Fibroblast of lung (primary cell): ENCODE results near the gene RUVBL2. TPM values are rescaled to one million over a fixed set of nuclear protein-coding genes. Genes with fewer than 3 reads are reported as not detected.
"Not testable (repeated sequence)": the region's sequence is repeated elsewhere in the genome, so short reads cannot be mapped to it uniquely, and the experiment has no call there.

Experiments used
- DNase-seq, 2 donors: peaks; one replicate each; pipeline versions ENCODE4 v3.0.0 to v3.0.0-alpha.2; 2010; ENCODE audit warnings: low read depth in 2 of 2
- H2AFZ ChIP-seq: 2 replicates; pipeline ENCODE4 v1.5.1; 2012; ENCODE audit warnings: low read length, control low read depth, inconsistent platforms
- H3K27ac ChIP-seq: 2 replicates; pipeline ENCODE4 v1.5.1; 2011; ENCODE audit warnings: low read length, control low read depth; ENCODE audit not compliant: insufficient read depth
- H3K27me3 ChIP-seq: 2 replicates; pipeline ENCODE4 v1.5.1; 2011; ENCODE audit warnings: mild to moderate bottlenecking, low read length; ENCODE audit not compliant: control insufficient read depth, insufficient read depth
- H3K36me3 ChIP-seq: 2 replicates; pipeline ENCODE4 v1.5.1; 2011; ENCODE audit warnings: low read length; ENCODE audit not compliant: control insufficient read depth, insufficient read depth
- H3K4me1 ChIP-seq: 2 replicates; pipeline ENCODE4 v1.5.1; 2011; ENCODE audit warnings: low read length; ENCODE audit not compliant: control insufficient read depth, insufficient read depth; ENCODE audit errors: extremely low read depth
- H3K4me2 ChIP-seq: 2 replicates; pipeline ENCODE4 v1.5.1; 2011; ENCODE audit warnings: low read length, control low read depth; ENCODE audit not compliant: insufficient read depth; ENCODE audit errors: extremely low read depth
- H3K4me3 ChIP-seq, 4 experiments: fragments of 200-600 bp in 1 of 4; sonication (generic) in 1 of 4; replicated peaks in 1 of 4; 2 replicates each; pipeline ENCODE4 v1.5.1; 2011 to 2016; ENCODE audit warnings: low read length in 4 of 4, low read depth in 3 of 4, mild to moderate bottlenecking in 3 of 4, control low read depth in 2 of 4, inconsistent platforms in 1 of 4, mixed read lengths in 1 of 4; ENCODE audit not compliant: insufficient read depth in 1 of 4; ENCODE audit errors: control extremely low read depth in 1 of 4
- H3K79me2 ChIP-seq: 2 replicates; pipeline ENCODE4 v1.5.1; 2012; ENCODE audit warnings: mild to moderate bottlenecking, low read length, inconsistent platforms; ENCODE audit not compliant: control insufficient read depth, insufficient read depth
- H3K9ac ChIP-seq: 2 replicates; pipeline ENCODE4 v1.5.1; 2011; ENCODE audit warnings: mild to moderate bottlenecking, low read length, control low read depth; ENCODE audit not compliant: insufficient read depth
- H3K9me3 ChIP-seq: 2 replicates; pipeline ENCODE4 v1.5.1; 2012; ENCODE audit warnings: low read depth, low read length; ENCODE audit not compliant: control insufficient read depth, insufficient read depth
- H4K20me1 ChIP-seq: 2 replicates; pipeline ENCODE4 v1.5.1; 2011; ENCODE audit warnings: low read length; ENCODE audit not compliant: control insufficient read depth, insufficient read depth; ENCODE audit errors: extremely low read depth
- EZH2 ChIP-seq: IDR thresholded peaks from 2 replicates; pipeline ENCODE4 v1.5.1; 2012; ENCODE audit warnings: low read length, control low read depth, mild to moderate bottlenecking; ENCODE audit errors: missing control alignments
- polyA plus RNA-seq, 2 donors: library from polyadenylated mRNA; depleted of rRNA in 1 of 2; stranded (reverse) in 1 of 2; unstranded in 1 of 2; fragments of >200 nt; gene quantifications; 2 replicates each; pipeline ENCODE4 v1.2.1, GENCODE V29; 2011 to 2012; ENCODE audit warnings: missing spikeins in 1 of 2
- total RNA-seq: library from RNA; depleted of rRNA; stranded (reverse); fragments of >200 nt; gene quantifications from 2 replicates; pipeline ENCODE4 v1.2.1, GENCODE V29; 2014
- TF ChIP-seq, protein P1 (sequence below), 2 donors: IDR thresholded peaks in 1 of 2; conservative IDR thresholded peaks in 1 of 2; 1 replicate in 1 of 2; 2 replicates in 1 of 2; pipeline ENCODE4 v1.5.1; 2011 to 2012; ENCODE audit warnings: low read length in 2 of 2, control low read depth in 1 of 2, inconsistent platforms in 1 of 2, low read depth in 1 of 2, mild to moderate bottlenecking in 1 of 2

The RUVBL2 gene
- total and polyA plus RNA-seq, 2 donors (not counting 1 experiment from before 2014, with no cell fraction given), result 77.6 to 158 TPM

DNA sequence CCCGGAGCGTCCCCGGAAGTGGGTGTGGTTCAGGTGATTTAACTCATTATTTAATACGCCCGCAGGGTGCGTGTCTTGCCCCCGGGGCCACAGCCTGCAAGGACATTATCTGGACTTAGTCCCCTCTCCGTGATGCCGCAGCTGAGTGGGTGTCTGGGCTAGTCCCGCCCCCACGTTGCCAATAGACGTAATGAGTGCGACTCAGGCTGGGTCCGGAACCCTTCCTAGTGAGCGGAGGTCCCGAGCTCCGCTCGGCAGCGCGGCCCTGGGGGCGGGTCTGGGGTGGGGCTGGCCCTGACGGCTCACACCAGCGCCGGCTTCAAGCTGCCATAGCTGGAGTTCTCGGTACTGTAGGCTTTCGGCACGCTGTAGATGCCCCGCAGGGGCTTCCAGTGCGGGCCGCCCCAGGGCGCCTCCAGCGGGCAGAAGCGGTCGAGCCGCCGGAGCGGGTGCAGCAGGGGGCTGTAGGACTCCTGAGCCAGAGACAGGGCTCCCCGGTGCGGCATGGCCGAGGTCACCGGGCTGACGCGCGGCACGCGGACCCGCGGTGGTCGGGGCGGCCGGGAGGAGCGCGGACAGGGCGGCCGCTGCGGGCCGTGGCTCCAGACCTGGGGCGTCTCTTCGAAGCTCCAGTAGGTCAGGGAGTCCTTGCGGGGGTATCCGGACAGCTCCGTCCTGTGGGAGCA, 24.1 kb downstream of the RUVBL2 start:
- TF ChIP-seq EZH2, result no peak
- TF ChIP-seq, protein P1, sequence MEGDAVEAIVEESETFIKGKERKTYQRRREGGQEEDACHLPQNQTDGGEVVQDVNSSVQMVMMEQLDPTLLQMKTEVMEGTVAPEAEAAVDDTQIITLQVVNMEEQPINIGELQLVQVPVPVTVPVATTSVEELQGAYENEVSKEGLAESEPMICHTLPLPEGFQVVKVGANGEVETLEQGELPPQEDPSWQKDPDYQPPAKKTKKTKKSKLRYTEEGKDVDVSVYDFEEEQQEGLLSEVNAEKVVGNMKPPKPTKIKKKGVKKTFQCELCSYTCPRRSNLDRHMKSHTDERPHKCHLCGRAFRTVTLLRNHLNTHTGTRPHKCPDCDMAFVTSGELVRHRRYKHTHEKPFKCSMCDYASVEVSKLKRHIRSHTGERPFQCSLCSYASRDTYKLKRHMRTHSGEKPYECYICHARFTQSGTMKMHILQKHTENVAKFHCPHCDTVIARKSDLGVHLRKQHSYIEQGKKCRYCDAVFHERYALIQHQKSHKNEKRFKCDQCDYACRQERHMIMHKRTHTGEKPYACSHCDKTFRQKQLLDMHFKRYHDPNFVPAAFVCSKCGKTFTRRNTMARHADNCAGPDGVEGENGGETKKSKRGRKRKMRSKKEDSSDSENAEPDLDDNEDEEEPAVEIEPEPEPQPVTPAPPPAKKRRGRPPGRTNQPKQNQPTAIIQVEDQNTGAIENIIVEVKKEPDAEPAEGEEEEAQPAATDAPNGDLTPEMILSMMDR (conservative IDR thresholded peaks at IDR 0.05 in 1 of 2, IDR thresholded peaks at IDR 0.05 in 1 of 2; ENCODE audit: low read depth in 1 of 2, low read length in 2 of 2), result peak; percentile 45 to 53

DNA sequence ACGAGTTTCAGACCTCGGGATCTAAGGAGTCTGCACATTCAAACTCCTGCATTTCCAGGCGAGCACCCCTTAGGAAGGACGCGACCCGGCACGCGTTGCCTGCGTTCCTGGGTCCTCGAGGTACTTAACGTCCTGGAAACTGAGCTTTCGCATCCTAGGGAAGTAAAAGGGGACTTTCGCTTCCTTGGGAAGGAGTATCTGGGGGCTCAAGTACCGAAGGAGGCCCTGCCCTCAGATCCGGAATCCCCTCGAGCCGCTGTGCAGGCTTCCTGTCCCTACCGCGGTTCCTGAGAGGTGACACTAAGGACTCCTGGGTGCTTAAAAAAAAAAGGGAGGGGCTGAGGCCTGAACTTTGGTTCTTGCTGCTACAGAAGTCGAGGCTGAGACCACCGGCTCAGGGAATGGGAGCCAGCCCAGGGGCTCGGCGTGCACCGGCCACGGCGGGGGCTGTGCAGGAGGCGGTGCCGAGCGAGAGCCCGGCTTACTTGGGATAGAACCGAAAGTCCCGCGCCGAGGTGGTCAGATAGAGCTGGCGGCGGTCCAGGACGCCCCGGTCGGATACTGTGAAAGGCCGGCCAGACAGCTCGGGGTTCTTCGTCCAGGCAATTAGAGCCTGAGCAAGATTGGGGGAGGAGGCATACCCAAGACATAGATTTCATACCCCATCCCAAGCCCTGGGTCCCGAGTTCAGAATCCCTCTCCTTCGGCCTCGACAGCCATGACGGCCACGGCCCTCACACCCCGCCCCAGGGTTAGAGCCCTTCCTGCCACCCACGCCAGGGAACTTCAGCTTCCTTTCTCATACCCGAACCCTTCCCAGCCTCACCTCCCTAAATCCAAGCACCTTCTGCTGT, 24.9 kb downstream of the RUVBL2 start:
- Histone ChIP-seq H3K4me3 (peak overlapping the region; percentile 31 to 53 (median 45)), H3K36me3 (peaks cover 12% of the 10 kb centered on the region), H3K4me2 (peak overlapping the region; percentile 85), H2AFZ (peak overlapping the region; percentile 53)
- H3K27me3 ChIP-seq, H3K4me1 ChIP-seq, H4K20me1 ChIP-seq, H3K9me3 ChIP-seq, H3K27ac ChIP-seq, H3K9ac ChIP-seq, H3K79me2 ChIP-seq, DNase-seq: not testable (repeated sequence)

More for the DNA sequence above, 24.1 kb downstream of the RUVBL2 start:
- Histone ChIP-seq H3K79me2 (no peaks in the 10 kb centered on the region), H3K9ac (peak overlapping the region; percentile 16), H3K4me1 (peaks cover 2% of the 10 kb centered on the region), H3K9me3 (no peaks in the 10 kb centered on the region), H2AFZ (peak overlapping the region; percentile 30), H3K4me3 (peak overlapping the region; percentile 24 to 53 (median 45)), H3K4me2 (peak overlapping the region; percentile 85), H4K20me1 (no peaks in the 10 kb centered on the region), H3K36me3 (peaks cover 12% of the 10 kb centered on the region), H3K27me3 (peaks cover 3% of the 10 kb centered on the region), H3K27ac (no peak overlapping the region)
- DNase-seq, result peak; percentile 47 to 66

DNA sequence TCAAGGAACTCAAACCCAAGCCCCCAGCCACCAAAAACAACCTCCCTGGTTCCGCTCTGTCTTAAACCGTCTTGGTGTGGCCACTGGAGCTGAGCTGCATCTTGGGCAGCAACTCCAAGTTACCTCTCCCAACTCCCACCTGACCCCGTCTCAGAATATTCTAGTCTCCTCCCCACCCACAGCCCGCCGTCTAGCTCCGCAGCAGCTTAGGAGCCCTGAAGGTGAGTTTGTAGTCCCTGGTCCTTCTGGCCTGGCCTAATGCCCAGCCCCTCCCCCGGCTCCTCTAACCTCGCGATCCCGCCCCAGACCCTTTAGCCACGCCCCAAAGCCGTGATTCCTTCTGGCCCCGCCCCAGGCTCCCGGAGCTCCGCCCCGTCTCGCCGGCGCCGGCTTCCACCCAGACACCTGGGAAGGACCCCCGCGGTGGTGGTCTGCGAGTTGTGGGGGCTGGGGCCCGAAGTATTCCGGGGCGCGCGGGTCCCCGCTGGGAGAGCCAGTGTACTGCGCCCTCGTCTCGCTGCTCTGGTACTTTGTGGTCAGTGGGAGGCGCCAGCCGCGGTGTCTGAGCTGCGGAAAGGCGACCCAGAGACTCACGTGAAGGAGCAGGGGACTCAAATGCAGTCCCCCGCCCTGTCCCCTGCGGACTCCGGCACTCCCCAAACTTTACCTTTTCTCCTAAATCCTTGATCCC, 25.7 kb downstream of the RUVBL2 start:
- no peak overlapping the region for H3K27ac ChIP-seq
- H2AFZ ChIP-seq, result no peak overlapping the region
- H3K9ac ChIP-seq, result no peak overlapping the region
- H3K27me3 ChIP-seq, result peaks cover 3% of the 10 kb centered on the region
- H3K9me3 ChIP-seq, result no peaks in the 10 kb centered on the region
- no peaks in the 10 kb centered on the region for H3K79me2 ChIP-seq
- no peaks in the 10 kb centered on the region for H4K20me1 ChIP-seq
- TF ChIP-seq EZH2, result no peak
- TF ChIP-seq, protein P1 (conservative IDR thresholded peaks at IDR 0.05 in 1 of 2, IDR thresholded peaks at IDR 0.05 in 1 of 2; ENCODE audit: low read depth in 1 of 2, low read length in 2 of 2), result peak in 1 of 2 donors; percentile 11
- H3K4me1 ChIP-seq, result peaks cover 2% of the 10 kb centered on the region
- H3K4me2 ChIP-seq, result peak overlapping the region; percentile 51
- DNase-seq, result peak in 1 of 2 donors; percentile 28
- H3K4me3 ChIP-seq, result peak overlapping the region; percentile 7 to 23 (median 19)
- H3K36me3 ChIP-seq, result peaks cover 10% of the 10 kb centered on the region
